Measurements from ENCODE around the gene IQGAP1. TPM values are rescaled to one million over a fixed set of nuclear protein-coding genes. Genes with fewer than 3 reads are reported as not detected.
A peak's percentile ranks its signal among the peaks of the same experiment; 100 is the strongest.

Gene IQGAP1
- total RNA-seq, 1 experiment from 2014 or later: 100 TPM

DNA sequence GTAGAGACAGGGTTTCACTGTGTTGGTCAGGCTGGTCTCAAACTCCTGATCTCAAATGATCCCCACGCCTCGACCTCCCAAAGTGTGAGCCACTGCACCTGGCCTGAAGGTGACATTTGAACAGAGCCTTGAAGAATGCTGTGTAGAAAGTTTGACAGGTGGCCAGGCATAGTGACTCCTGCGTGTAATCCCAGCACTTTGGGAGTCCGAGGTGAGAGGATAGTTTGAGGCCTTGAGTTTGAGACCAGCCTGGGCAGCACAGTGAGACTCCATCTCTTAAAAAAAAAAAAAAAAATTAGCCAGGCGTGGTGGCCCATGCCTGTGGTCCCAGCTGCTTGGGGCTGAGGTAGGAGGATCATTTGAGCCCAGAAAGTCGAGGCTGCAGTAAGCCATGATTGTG lies 1.5 kb downstream of the IQGAP1 start:
- Histone ChIP-seq H3K9me3 (replicated peaks) (no peaks in the 10 kb centered on the region), H3K27ac (no peak overlapping the region), H3K27me3 (no peaks in the 10 kb centered on the region), H3K4me3 (peak overlapping the region; percentile 86; the same call in 1 of the 2 replicates), H3K4me1 (peaks cover 7% of the 10 kb centered on the region; the same call in 1 of the 2 replicates), H3K36me3 (peaks cover 23% of the 10 kb centered on the region)
- DNase-seq: no peak

- no peak for DNase-seq
- Histone ChIP-seq H3K27me3 (no peaks in the 10 kb centered on the region), H3K27ac (no peak overlapping the region), H3K4me1 (peaks cover 7% of the 10 kb centered on the region; the same call in 1 of the 2 replicates), H3K9me3 (replicated peaks) (no peaks in the 10 kb centered on the region), H3K36me3 (peaks cover 29% of the 10 kb centered on the region), H3K4me3 (no peak overlapping the region)
These were observed 5.0 kb downstream of the IQGAP1 start for GRCh38 chr15:90393040-90393439.

DNA sequence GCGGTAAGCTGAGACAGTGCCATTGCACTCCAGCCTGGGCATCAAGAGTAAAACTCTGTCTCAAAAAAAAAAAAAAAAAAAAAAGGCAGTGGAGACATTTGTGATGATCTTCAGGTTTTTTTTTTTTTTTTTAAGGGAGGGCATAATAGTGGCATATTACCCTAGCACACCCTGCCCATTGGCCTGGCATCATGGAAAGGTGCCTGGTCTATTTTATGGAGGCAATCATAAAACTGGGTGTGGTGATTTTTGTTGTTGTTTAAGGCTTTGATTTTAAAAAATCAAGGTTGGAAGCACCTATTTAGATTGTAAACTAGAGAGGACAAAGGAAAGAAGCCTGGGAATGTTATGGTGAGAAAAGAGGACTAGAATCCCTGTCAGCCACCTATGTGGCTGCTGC lies 6.0 kb downstream of the IQGAP1 start:
- H3K9me3 ChIP-seq (replicated peaks): no peaks in the 10 kb centered on the region
- H3K36me3 ChIP-seq: peaks cover 29% of the 10 kb centered on the region
- no peaks in the 10 kb centered on the region for H3K27me3 ChIP-seq
- no peak overlapping the region for H3K27ac ChIP-seq
- H3K4me3 ChIP-seq: no peak overlapping the region
- no peak for DNase-seq
- peaks cover 7% of the 10 kb centered on the region; the same call in 1 of the 2 replicates for H3K4me1 ChIP-seq

DNA sequence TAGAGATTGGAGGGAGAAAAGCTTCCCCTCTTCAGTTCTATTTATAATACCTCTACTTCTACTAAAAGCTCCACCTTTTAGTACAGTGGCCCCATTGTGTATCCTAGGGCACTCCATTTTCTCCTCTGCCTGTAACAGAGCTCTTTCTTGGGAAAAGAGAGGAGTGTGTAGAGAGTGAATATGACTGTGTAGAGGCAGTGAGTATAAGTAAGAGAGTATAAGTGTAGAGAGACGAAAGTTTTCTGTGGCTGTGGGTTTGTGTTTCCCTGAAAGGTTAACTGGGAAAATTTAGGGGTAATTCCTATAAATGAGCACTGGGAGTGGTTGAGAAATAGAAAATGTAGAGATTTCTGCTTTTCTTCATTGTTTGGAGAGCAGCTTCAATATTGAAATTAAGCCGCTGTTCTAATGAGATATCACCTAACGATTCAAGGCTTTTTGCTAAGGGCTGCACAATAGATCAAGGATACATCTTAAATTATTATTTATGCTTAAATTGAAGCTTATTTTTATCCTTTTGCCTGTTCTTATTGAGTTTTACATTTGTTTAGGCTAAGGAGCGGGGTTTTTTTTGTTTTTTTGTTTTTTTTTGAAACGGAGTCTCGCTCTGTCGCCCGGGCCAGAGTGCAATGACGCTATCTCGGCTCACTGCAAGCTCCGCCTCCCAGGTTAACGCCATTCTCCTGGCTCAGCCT lies 6.9 kb downstream of the IQGAP1 start:
- Histone ChIP-seq H3K27ac (no peak overlapping the region), H3K4me1 (peaks cover 11% of the 10 kb centered on the region), H3K9me3 (replicated peaks) (no peaks in the 10 kb centered on the region), H3K4me3 (no peak overlapping the region), H3K27me3 (no peaks in the 10 kb centered on the region), H3K36me3 (peaks cover 29% of the 10 kb centered on the region)
- DNase-seq: peak in 1 of 2 experiments; percentile 34

DNA sequence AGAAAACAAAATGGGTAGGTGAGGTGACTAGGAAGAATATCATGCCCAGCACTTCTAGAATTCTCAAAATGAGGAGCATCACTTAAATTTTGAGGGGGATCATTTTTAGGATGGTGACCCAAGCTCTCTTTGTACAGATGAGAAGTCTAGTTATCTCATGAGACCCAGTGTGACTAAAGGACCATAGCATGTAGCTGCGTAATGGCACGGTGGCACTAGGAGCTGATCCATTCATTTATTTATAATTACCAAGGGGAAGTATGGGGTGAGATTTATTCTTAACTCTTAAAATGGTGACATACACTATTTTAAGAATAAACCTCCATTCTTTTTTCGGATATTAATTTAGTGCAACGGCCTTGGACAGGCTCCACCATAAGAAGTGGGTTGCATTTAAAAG lies 8.3 kb downstream of the IQGAP1 start:
- Histone ChIP-seq H3K4me3 (no peak overlapping the region), H3K4me1 (peaks cover 23% of the 10 kb centered on the region), H3K27me3 (no peaks in the 10 kb centered on the region), H3K36me3 (peaks cover 23% of the 10 kb centered on the region), H3K27ac (no peak overlapping the region), H3K9me3 (replicated peaks) (no peaks in the 10 kb centered on the region)
- DNase-seq: no peak

DNA sequence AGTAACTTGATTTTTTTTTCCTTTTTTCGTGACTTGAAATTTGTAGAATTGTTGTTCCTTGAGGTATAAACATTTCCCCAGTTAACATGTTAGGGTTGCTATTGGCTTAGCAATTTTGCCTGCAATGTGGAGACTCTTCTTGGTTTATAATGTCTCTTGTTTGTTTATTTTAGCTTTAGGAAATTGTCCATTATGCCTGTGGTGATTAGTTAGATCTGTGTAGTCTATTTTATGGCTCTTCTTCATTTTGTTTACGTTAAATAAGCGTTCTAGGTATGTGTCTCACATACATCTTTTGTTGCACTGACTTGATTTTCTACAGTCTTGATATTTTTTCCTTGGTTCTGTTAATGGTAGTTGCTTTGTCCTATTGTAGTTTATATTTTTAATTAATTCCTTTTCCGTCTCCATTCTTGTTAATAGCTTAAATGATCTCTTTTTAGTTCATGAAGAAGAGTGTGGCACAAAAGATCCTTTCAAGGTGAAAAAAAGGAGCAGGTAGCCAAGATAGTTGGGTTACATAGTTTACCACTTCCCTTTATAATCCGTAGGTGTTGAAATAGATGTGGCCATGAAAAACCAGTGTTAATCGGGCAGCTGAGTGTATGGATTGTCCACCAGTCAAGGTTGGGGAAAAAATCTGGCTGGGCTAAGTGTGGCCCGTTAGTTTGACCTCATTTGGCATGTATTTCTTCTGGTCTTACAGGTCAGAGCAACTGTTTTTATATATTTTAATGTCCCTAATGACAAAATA lies 12.1 kb downstream of the IQGAP1 start:
- Histone ChIP-seq H3K9me3 (replicated peaks) (no peaks in the 10 kb centered on the region), H3K27ac (peak overlapping the region; percentile 77), H3K27me3 (no peaks in the 10 kb centered on the region), H3K4me1 (peaks cover 35% of the 10 kb centered on the region), H3K36me3 (peaks cover 6% of the 10 kb centered on the region; the same call in 1 of the 2 replicates), H3K4me3 (peak overlapping the region; percentile 29)
- DNase-seq: peak; percentile 18 to 54

- peak overlapping the region; percentile 77 for H3K27ac ChIP-seq
- peak; percentile 84 to 89 for DNase-seq
- H3K4me3 ChIP-seq: peak overlapping the region; percentile 29
These were observed 12.8 kb downstream of the IQGAP1 start for GRCh38 chr15:90400759-90401314.

DNA sequence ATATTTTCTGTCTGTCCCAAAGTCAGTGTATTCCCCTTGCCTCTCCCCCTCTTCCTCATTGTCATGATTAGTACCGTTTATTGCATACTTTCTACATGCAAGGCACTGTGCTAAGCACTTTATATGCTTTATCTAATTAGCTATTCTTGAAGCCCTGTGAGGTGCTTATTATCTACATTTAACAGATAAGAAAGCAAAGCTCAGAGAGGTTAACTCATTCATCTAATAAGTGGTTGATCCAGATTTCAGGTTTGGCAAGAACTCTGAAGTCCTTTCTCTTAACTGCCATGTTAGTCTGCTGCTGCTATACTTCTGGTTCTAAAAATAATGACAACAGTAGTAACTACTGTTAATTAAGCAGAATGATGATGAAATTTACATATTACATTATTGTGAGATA lies 13.5 kb downstream of the IQGAP1 start:
- Histone ChIP-seq H3K9me3 (replicated peaks) (no peaks in the 10 kb centered on the region), H3K4me3 (no peak overlapping the region), H3K4me1 (peaks cover 35% of the 10 kb centered on the region), H3K27ac (peak overlapping the region; percentile 77), H3K36me3 (no peaks in the 10 kb centered on the region), H3K27me3 (no peaks in the 10 kb centered on the region)
- no peak for DNase-seq

More at GRCh38 chr15:90400759-90401314, 12.8 kb downstream of the IQGAP1 start:
- H3K4me1 ChIP-seq: peaks cover 35% of the 10 kb centered on the region
- H3K36me3 ChIP-seq: peaks cover 1% of the 10 kb centered on the region; the same call in 1 of the 2 replicates
- no peaks in the 10 kb centered on the region for H3K9me3 ChIP-seq (replicated peaks)
- no peaks in the 10 kb centered on the region for H3K27me3 ChIP-seq

- Histone ChIP-seq H3K4me1 (peaks cover 35% of the 10 kb centered on the region), H3K9me3 (replicated peaks) (no peaks in the 10 kb centered on the region), H3K36me3 (no peaks in the 10 kb centered on the region), H3K27ac (peak overlapping the region; percentile 77), H3K4me3 (no peak overlapping the region), H3K27me3 (no peaks in the 10 kb centered on the region)
- DNase-seq: peak; percentile 87 to 96
These were observed 14.2 kb downstream of the IQGAP1 start for GRCh38 chr15:90402223-90402622.

DNA sequence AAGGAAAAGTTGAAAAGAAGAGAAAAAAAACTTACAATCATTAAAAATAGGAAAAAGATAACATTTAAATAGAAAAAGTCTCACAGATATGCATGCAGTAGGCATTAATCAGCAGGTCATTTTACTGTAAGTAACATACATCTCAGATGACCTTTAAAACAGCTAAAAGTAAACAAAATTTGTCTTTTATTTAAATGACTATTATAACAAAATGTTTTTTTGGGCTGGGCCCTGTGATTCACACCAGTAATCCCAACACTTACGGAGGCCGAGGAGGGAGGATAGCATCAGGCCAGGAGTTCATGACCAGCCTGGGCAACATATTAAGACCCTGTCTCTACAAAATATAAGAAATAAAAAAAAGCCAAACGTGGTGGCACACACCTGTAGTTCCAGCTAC lies 14.7 kb downstream of the IQGAP1 start:
- DNase-seq: peak; percentile 27 to 43
- no peaks in the 10 kb centered on the region for H3K36me3 ChIP-seq
- H3K9me3 ChIP-seq (replicated peaks): no peaks in the 10 kb centered on the region
- H3K4me1 ChIP-seq: peaks cover 35% of the 10 kb centered on the region
- H3K27ac ChIP-seq: peak overlapping the region; percentile 77
- H3K4me3 ChIP-seq: no peak overlapping the region
- no peaks in the 10 kb centered on the region for H3K27me3 ChIP-seq

- Histone ChIP-seq H3K27ac (no peak overlapping the region), H3K4me3 (no peak overlapping the region), H3K9me3 (replicated peaks) (peaks cover 7% of the 10 kb centered on the region; the same call in 1 of the 2 replicates), H3K27me3 (no peaks in the 10 kb centered on the region), H3K4me1 (peaks cover 29% of the 10 kb centered on the region), H3K36me3 (0 out of 2 replicates have a peak, but pooled peaks cover 2% of the 10 kb centered on the region)
- no peak for DNase-seq
These were observed 17.1 kb downstream of the IQGAP1 start for GRCh38 chr15:90405055-90405607.

- Histone ChIP-seq H3K9me3 (replicated peaks) (peaks cover 9% of the 10 kb centered on the region; the same call in 1 of the 2 replicates), H3K36me3 (0 out of 2 replicates have a peak, but pooled peaks cover 4% of the 10 kb centered on the region), H3K27ac (no peak overlapping the region), H3K4me3 (no peak overlapping the region), H3K27me3 (no peaks in the 10 kb centered on the region), H3K4me1 (peaks cover 10% of the 10 kb centered on the region)
- no peak for DNase-seq
These were observed 19.3 kb downstream of the IQGAP1 start for GRCh38 chr15:90407336-90407735.

DNA sequence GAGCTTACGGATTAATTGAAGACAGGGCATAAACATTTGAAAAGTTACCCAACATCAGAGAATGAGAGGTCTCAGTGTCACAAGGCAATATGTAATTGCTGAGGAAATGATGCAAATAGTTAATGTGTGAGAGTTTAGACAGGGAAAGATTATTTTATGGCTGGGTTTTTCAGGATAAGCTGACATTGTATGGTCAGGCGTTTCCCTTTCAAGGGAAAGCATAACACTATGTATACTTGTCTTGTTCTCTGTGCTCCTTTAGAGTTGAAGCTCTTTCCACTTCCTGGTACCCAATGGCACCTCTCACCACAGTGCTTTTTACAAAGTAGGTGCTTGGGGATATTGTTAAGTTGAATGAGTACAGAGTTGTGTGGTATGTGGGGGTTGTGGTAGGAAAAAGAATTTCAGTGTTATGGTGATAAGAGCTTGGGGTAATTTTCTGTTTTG lies 19.9 kb downstream of the IQGAP1 start:
- no peak overlapping the region for H3K27ac ChIP-seq
- no peak for DNase-seq
- H3K36me3 ChIP-seq: 0 out of 2 replicates have a peak, but pooled peaks cover 4% of the 10 kb centered on the region
- H3K9me3 ChIP-seq (replicated peaks): peaks cover 9% of the 10 kb centered on the region; the same call in 1 of the 2 replicates
- no peak overlapping the region for H3K4me3 ChIP-seq
- H3K27me3 ChIP-seq: no peaks in the 10 kb centered on the region
- H3K4me1 ChIP-seq: peaks cover 5% of the 10 kb centered on the region

- DNase-seq: no peak
- no peaks in the 10 kb centered on the region for H3K27me3 ChIP-seq
- H3K27ac ChIP-seq: no peak overlapping the region
- H3K4me3 ChIP-seq: no peak overlapping the region
- H3K9me3 ChIP-seq (replicated peaks): peaks cover 9% of the 10 kb centered on the region; the same call in 1 of the 2 replicates
- H3K4me1 ChIP-seq: no peaks in the 10 kb centered on the region
- 0 out of 2 replicates have a peak, but pooled peaks cover 4% of the 10 kb centered on the region for H3K36me3 ChIP-seq
These were observed 20.6 kb downstream of the IQGAP1 start for GRCh38 chr15:90408657-90409056.

Data from SJCRH30 (cell line).